OCI-LY3 (cell line): ENCODE measurements around the gene TAF1D.

Experiments
- H2AFZ ChIP-seq: fragments of 200-600, 300-600 bp; shearing (Covaris generic); 2 replicates; pipeline ENCODE4 v1.6.0; 2014; ENCODE audit warnings: antibody characterized with exemption, low read depth, low read length
- H3K27ac ChIP-seq: fragments of 200-600, 300-600 bp; sonication (generic); 2 replicates; pipeline ENCODE4 v1.5.1; 2014; ENCODE audit warnings: mild to moderate bottlenecking, low read length, moderate library complexity, mixed read lengths
- H3K27me3 ChIP-seq: fragments of 200-600, 300-600 bp; sonication (generic); 2 replicates; pipeline ENCODE4 v1.6.1; 2014; ENCODE audit warnings: low read depth, low read length, mixed read lengths
- H3K36me3 ChIP-seq: fragments of 200-600, 300-600 bp; sonication (generic); replicated peaks from 2 replicates; pipeline ENCODE3; 2014; ENCODE audit warnings: low read depth, low read length, mixed read lengths
- H3K4me1 ChIP-seq: fragments of 300-600, 200-600 bp; sonication (generic); 2 replicates; pipeline ENCODE4 v1.6.1; 2014; ENCODE audit warnings: low read length, mixed read lengths
- H3K4me2 ChIP-seq: fragments of 200-600, 300-600 bp; sonication (generic); 2 replicates; pipeline ENCODE4 v1.6.1; 2014; ENCODE audit warnings: low read length, mixed read lengths
- H3K4me3 ChIP-seq: fragments of 300-600, 200-600 bp; sonication (generic); 2 replicates; pipeline ENCODE4 v1.5.1; 2014; ENCODE audit warnings: antibody characterized with exemption, mild to moderate bottlenecking, low read length, moderate library complexity
- H3K79me2 ChIP-seq: fragments of 300-600, 200-600 bp; shearing (Covaris generic); 2 replicates; pipeline ENCODE4 v1.6.1; 2014; ENCODE audit warnings: mild to moderate bottlenecking, low read length, mixed read lengths
- H3K9ac ChIP-seq: fragments of 300-600, 200-600 bp; shearing (Covaris generic); 2 replicates; pipeline ENCODE4 v1.6.0; 2014; ENCODE audit warnings: mild to moderate bottlenecking, low read length, moderate library complexity
- H3K9me3 ChIP-seq: fragments of 200-600, 300-600 bp; shearing (Covaris generic); 2 replicates; pipeline ENCODE4 v1.6.1; 2014; ENCODE audit warnings: low read length, mixed read lengths; ENCODE audit not compliant: insufficient read depth
- H4K20me1 ChIP-seq: fragments of 200-600, 300-600 bp; sonication (generic); 2 replicates; pipeline ENCODE4 v1.6.1; 2016; ENCODE audit warnings: low read length, mixed read lengths; ENCODE audit not compliant: insufficient read depth
- EZH2phosphoT487 ChIP-seq: fragments of 200-600 bp; shearing (Covaris generic); IDR thresholded peaks from 2 replicates; pipeline ENCODE4 v1.6.1; 2018; ENCODE audit warnings: antibody characterized with exemption, mixed run types, low read depth
- TF ChIP-seq, protein P1 (sequence below): fragments of 200-600, 300-600 bp; sonication (generic); IDR thresholded peaks from 2 replicates; pipeline ENCODE4 v1.5.1; 2014; ENCODE audit warnings: antibody characterized with exemption, low read length, low read depth

Gene TAF1D

DNA sequence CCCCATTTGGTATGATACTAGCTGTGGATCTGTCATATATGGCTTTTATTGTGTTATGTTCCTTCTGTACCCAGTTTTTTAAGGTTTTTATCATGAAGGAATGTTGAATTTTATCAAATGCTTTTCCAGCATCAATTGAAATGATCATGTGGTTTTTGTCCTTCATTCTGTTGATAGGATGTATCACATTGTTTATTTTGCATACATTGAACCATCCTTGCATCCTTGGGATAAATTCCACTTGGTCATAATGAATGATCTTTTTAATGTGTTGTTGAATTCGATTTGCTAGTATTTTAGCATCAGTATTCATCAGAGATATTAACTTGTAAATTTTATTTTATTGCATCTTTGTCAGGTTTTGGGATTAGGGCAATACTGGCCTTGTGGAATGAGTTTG lies 31.1 kb downstream of the TAF1D start:
- Histone ChIP-seq H3K4me1 (no peaks in the 10 kb centered on the region), H4K20me1 (no peaks in the 10 kb centered on the region), H3K79me2 (peaks cover 57% of the 10 kb centered on the region), H3K27ac (no peak overlapping the region), H3K36me3 (peaks cover 85% of the 10 kb centered on the region), H3K27me3 (no peaks in the 10 kb centered on the region), H2AFZ (no peak overlapping the region), H3K4me3 (no peak overlapping the region), H3K4me2 (no peak overlapping the region), H3K9ac (no peak overlapping the region), H3K9me3 (peaks cover 6% of the 10 kb centered on the region; the same call in 1 of the 2 replicates)
- TF ChIP-seq EZH2phosphoT487 = no peak
- TF ChIP-seq, protein P1, sequence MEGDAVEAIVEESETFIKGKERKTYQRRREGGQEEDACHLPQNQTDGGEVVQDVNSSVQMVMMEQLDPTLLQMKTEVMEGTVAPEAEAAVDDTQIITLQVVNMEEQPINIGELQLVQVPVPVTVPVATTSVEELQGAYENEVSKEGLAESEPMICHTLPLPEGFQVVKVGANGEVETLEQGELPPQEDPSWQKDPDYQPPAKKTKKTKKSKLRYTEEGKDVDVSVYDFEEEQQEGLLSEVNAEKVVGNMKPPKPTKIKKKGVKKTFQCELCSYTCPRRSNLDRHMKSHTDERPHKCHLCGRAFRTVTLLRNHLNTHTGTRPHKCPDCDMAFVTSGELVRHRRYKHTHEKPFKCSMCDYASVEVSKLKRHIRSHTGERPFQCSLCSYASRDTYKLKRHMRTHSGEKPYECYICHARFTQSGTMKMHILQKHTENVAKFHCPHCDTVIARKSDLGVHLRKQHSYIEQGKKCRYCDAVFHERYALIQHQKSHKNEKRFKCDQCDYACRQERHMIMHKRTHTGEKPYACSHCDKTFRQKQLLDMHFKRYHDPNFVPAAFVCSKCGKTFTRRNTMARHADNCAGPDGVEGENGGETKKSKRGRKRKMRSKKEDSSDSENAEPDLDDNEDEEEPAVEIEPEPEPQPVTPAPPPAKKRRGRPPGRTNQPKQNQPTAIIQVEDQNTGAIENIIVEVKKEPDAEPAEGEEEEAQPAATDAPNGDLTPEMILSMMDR = no peak

DNA sequence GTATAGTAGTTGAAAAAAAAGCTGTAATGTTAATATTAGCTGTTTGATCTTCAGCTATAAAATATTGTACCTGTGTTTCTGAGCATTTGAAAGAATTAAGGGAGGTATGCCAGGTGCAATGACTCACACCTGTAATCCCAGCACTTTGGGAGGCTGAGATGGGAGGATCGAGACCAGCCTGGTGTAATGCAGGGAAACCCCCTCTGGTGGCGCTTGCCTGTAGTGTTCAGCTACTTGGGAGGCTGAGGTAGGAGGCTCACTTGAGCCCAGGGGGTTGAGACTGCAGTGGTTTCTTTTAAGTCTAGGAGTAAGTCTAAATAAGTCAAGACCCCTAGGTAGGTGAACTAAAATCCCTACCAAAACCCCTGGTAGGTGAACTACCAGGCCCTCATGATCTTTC lies 37.1 kb downstream of the TAF1D start:
- H3K4me3 ChIP-seq = no peak overlapping the region
- TF ChIP-seq EZH2phosphoT487 = no peak
- TF ChIP-seq, protein P1 = no peak; the same call in 1 of the 2 replicates
- H3K4me2 ChIP-seq = no peak overlapping the region
- H3K27me3 ChIP-seq = no peaks in the 10 kb centered on the region
- H3K36me3 ChIP-seq = peaks cover 72% of the 10 kb centered on the region
- peaks cover 27% of the 10 kb centered on the region for H3K79me2 ChIP-seq
- H3K4me1 ChIP-seq = no peaks in the 10 kb centered on the region
- H3K27ac ChIP-seq = no peak overlapping the region
- H4K20me1 ChIP-seq = no peaks in the 10 kb centered on the region
- H3K9ac ChIP-seq = no peak overlapping the region
- H2AFZ ChIP-seq = no peak overlapping the region
- no peaks in the 10 kb centered on the region for H3K9me3 ChIP-seq

DNA sequence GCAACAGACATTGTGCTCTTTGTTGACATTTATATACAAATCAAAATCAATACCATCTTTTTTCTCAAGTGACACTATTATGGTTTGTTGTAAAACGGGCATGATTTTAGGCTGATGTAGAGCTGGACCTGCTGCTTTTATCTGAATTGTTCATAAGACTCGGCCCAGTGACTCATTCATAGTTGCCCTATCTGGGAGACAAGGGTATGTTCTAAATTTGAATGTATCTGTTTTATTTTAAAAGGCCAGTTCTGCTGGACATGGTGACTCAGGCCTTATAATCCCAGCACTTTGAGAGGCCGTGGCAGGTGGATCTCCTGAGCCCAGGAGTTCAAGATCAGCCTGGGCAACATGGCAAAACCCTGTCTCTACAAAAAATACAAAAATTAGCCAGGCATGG lies 40.5 kb downstream of the TAF1D start:
- Histone ChIP-seq H2AFZ (no peak overlapping the region), H4K20me1 (no peaks in the 10 kb centered on the region), H3K9ac (no peak overlapping the region), H3K9me3 (no peaks in the 10 kb centered on the region), H3K4me1 (no peaks in the 10 kb centered on the region), H3K4me2 (no peak overlapping the region), H3K27ac (no peak overlapping the region), H3K27me3 (no peaks in the 10 kb centered on the region), H3K79me2 (peaks cover 19% of the 10 kb centered on the region), H3K4me3 (no peak overlapping the region), H3K36me3 (peaks cover 76% of the 10 kb centered on the region)
- TF ChIP-seq EZH2phosphoT487 = no peak
- TF ChIP-seq, protein P1 = no peak

DNA sequence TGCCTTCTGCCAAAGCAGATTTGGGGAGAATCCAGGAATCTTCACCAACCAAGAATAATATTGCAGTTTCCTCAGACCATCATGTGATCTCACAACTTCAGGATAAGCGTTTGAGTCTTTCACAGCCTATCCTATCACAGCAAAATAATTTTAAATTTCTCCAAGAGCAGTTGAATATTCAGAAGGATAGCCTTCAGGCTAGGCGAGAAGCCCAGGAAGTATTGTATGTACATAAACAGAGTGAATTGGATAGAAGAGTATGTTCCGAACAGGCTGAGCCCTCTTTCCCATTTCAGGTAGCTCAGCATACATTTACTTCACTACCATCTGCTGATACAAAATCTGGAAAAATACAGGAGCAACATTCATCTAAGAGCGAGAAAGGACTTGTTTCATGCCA lies 43.7 kb downstream of the TAF1D start:
- H3K27ac ChIP-seq = no peak overlapping the region
- H3K4me2 ChIP-seq = no peak overlapping the region
- H3K4me3 ChIP-seq = no peak overlapping the region
- no peak overlapping the region for H2AFZ ChIP-seq
- no peaks in the 10 kb centered on the region for H3K9me3 ChIP-seq
- no peaks in the 10 kb centered on the region for H4K20me1 ChIP-seq
- TF ChIP-seq, protein P1 = no peak
- no peak for TF ChIP-seq EZH2phosphoT487
- no peak overlapping the region for H3K9ac ChIP-seq
- H3K36me3 ChIP-seq = peaks cover 75% of the 10 kb centered on the region
- H3K4me1 ChIP-seq = no peaks in the 10 kb centered on the region
- H3K27me3 ChIP-seq = no peaks in the 10 kb centered on the region
- H3K79me2 ChIP-seq = peaks cover 19% of the 10 kb centered on the region
